HG02840 (cell line): ENCODE results near the gene ARHGAP22.

Experiments used
- ATAC-seq: cut with Tn5 transposase; IDR thresholded peaks from one replicate; pipeline ENCODE4 v1.9.1; 2021; ENCODE audit warnings: mild to moderate bottlenecking, moderate library complexity, moderate number of reproducible peaks; ENCODE audit not compliant: unreplicated experiment, low FRiP score

ARHGAP22 gene

GRCh38 chr10:48634198-48634983, 29.5 kb upstream of the ARHGAP22 start:
- ATAC-seq, result no peak

GRCh38 chr10:48633381-48634197, 28.7 kb upstream of the ARHGAP22 start:
- no peak for ATAC-seq

DNA sequence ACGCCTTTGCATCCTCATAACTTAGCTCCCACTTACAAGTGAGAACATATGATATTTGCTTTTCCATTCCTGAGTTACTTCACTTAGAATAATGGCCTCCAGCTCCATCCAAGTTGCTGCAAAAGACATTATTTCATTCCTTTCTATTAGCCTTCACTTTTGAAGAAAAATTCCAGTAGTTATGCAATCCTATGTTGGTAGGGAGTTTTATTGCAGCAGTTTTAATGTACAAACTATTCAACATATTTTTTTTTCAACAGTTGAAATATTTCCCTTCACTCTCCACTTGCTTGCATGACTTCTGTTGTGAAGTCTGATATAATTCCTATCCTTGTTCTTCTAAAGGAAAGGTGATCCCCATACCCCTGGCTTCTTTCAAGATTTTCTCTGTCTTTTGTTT, 27.3 kb upstream of the ARHGAP22 start:
- ATAC-seq, result no peak

- no peak for ATAC-seq
These were observed 23.2 kb upstream of the ARHGAP22 start for GRCh38 chr10:48627984-48628609.

DNA sequence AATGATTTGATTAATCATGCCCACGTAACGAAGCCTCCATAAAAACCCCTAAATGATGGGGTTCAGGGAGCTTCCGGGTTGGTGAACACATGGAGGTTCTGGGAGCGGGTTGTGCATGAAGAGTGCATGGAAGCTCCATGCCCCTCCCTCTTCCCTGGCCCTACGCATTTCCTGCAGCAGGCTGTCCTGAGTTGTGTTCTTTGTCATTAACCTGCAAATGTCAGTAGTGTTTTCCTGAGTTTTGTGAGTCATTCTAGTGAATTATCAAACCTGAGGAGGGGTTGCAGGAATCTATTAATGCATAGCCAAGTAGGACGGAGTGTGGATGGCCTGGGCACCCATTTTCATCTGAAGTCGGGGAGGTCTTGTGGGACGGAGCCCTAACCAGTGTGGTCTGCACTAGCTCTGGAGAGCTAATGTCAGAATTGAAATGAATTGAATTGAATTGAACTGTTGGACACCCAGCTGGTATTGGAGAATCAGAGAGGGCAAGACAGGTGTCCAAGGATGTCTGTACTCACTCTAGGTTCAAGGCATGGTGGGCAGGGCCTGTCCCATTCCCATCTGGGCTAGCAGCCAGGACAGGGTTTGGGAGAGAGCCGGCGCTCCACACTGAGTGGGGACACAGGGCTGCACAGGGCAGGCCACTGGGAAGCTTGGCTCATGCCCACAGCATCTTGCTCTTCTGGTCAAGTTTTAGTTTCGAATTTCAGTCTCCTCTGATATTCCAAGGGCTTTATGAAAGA, 22.3 kb upstream of the ARHGAP22 start:
- no peak for ATAC-seq

DNA sequence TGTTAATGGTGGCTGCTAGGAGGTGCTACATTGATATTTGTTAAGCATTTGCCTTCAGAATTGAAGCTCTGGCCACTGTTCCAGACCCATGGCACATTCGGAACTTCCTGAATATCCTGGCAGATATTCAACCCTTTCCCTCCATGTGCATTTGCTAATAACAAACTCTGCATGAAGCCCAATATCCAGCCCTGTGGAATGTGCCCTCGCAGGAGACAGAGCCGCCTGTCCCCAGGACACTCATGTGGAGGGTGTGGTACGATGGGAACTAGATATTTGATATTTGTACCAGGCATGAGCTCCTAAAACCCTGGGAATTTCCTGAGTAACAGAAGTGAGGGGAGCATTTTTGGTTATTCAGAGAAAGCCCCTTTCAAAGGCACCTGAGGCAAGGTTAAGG, 21.6 kb upstream of the ARHGAP22 start:
- no peak for ATAC-seq

- ATAC-seq, result no peak
These were observed 20.9 kb upstream of the ARHGAP22 start for GRCh38 chr10:48625826-48626134.

GRCh38 chr10:48623607-48624132, 18.8 kb upstream of the ARHGAP22 start:
- ATAC-seq, result no peak

DNA sequence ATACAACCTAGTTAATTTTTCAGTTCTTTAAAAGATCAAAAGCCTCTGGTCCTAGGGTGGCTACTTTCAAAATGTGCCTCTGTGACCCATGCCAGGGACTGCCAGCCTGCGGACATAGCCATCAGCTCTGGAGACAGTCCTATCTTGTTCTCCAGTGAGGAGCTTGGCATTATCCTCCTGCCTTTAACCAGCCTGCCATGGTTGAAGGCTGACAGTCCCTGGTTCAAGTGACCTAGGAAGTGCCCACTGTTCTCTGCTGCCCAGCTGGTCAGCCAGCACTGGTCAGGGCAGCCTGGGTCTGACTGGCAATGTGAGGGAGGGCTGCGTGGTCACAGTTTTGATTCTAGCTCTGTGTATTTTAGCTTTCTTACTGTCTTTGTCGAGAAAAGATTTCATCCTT, 18.1 kb upstream of the ARHGAP22 start:
- no peak for ATAC-seq

GRCh38 chr10:48620719-48621118, 15.8 kb upstream of the ARHGAP22 start:
- no peak for ATAC-seq

DNA sequence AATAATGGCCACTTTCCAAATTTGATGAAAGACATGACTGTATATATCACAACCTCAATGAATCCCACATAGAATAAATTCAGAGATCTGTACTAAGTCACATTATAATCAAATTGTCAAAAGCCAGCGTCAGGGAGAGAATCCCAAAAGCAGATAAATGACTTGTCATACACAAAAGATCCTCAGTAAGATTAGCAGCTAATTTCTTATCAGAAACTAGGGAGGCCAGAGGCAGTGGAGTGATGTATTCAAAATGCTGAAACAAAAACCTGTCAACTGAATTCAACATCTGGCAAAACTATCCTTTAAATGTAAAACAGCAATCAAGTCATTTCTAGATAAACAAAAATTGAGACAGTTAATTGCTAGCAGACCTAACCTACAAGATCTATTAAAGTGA, 11.6 kb upstream of the ARHGAP22 start:
- ATAC-seq, result no peak

- ATAC-seq, result no peak
These were observed 9.9 kb upstream of the ARHGAP22 start for GRCh38 chr10:48614481-48615390.

DNA sequence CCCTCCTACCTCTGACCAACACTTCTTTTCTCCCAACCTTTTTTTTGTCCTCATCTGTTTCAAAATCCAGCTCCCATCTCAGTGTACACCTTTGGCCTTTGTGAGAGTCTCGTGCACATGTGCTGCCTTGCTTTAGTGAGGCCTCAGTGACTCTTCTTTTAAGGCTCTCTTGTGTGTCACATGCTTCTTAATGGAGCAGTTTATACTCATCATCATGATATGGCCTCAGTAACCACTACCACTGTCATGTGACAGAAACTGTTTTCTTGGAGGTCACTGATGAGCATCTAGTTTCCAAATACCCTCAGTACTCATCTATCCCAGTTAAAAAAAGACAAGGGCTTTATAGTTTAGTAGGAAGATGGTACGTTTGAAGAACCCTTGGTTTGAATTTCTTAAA, 8.1 kb upstream of the ARHGAP22 start:
- ATAC-seq, result no peak

DNA sequence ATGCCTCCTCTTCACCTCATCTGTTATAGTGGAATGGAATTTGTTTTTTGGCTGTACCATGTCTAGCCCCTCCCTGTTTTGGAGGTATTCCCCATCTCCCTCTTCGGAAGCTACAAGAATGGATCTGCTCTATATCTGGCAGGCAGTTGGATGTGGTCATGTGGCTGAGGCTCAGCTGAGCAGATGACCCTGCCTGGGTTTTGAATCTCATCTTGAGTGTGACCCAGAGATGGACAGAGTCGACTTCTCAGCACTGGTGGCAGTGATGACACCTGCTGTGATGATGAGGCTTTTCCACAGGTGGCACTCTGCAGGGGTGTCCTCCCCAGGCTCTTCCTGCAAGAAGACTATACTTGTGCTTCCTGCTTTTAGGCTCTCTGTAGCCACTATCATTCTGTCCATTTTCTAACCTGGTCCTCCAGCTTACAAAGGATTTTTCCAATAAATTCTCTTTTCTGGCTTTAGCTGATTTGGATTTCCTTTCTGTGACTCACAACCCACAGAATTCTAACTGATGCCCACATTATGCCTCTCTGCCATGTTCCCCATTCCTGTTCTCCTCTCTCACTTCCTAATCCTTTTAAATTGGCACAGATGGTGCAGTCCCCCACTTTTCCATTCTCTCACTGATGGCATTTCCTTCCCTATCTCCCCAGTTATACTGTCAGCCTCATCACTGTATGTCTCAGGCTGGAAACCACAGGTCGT, 7.5 kb upstream of the ARHGAP22 start:
- no peak for ATAC-seq

DNA sequence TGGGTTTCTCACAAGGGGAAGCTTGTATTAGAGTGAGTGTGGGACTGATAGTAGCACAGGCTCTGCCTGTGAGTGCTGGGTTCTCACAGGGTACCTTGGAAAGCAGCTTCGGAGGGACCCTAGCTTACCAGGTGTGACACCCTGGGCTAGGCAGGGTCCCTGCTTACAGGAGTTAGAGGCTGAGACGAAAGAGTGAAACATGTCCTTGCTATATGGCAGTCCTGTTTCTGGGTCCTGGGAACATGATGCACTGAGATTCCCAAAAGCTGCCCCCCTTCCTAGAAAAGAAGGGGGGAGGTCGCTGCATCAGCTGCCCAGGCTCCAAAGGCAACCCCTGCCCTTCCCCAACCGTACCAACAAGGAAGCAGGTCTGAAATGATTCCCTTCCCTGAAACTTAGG, 6.3 kb upstream of the ARHGAP22 start:
- ATAC-seq, result no peak

DNA sequence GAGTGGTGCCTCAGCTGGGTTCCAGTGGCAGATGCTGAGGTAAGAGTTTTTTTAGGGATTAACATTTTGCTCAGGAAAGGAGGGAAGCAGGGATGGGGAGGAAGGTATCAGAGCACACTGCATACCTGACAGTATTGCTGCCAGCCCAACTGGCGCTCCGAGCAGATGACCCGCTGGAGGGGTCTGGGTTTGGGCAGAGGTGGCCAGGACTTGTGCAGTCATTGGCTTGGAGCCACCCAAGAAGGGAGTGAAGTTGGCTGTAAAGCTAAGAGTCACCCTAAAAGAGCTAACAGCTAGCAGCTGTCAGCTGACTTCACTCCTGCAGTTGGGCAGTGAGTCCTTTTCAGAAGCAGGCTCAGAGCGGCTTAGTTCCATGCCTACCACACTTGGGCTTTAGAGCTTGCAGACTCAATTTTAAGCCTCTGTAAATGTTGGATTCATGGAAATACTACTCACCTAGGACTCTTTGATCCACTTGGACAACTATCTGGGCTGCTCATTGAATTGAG, 5.8 kb upstream of the ARHGAP22 start:
- no peak for ATAC-seq

DNA sequence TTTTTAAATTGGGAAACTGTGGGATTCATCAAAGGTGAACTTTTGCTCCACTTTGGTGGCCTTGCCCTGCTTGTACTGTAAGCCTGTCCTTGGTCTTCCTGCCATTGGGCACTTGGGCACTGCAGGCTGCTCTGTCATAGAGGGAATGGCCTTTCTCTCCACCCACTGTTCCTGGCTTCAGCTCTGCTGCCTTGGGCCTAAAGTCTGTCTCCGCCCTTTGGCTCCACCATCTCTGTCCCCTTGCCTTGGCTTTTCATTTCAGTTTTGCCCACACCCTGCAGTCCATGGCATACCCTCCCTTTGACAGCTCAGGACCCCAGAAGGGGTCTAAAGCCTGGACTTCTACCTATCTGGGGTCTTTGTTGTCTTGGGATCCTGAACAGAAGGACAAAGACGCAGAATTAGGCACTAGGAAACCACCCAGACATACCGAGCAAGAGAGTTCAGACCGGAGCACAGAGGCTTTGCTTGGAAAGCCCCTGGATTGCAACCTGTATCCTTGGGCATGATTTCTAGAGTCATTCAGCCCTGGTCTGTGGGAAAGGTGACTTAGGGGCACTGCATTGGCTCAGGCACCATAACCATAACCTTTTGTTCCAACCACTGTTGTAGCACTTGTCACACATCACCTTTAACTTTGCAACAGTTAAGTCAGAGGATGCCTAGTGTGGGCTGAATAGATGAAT, 5.2 kb upstream of the ARHGAP22 start:
- ATAC-seq, result no peak

DNA sequence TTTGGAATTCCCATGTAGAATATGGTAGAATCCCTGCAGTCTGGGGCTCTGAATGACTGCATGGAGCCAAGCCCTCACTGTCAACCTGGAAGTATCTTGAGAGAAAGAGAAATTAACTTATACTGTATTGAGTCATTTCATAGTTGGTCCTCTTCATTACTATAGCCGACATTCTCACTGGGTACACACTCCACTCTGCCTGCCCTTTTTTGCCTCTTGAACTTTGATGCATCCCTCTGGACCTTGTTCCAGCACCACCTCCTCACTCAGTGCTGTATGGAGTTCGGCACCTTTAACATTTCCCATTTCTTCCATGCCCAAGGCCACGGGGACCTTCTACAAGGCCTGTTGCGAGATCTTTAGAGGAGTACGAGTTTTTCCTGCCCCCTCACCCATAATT, 4.6 kb upstream of the ARHGAP22 start:
- ATAC-seq, result no peak
